HEK293T (cell line): ENCODE measurements around the gene GPR65.

Experiments used
- CTCF ChIA-PET: fragments of 350-600 bp; formaldehyde crosslinking; extraction: SDS; loops from one replicate; lab custom pipeline; 2021; ENCODE audit warnings: antibody characterized with exemption, inconsistent platforms; lab: Yijun Ruan, JAX
- POLR2A ChIA-PET: fragments of 350-600 bp; formaldehyde crosslinking; extraction: SDS; loops from one replicate; lab custom pipeline; 2020; ENCODE audit warnings: antibody characterized with exemption, inconsistent platforms; lab: Yijun Ruan, JAX
- DNase-seq: peaks from one replicate; pipeline ENCODE4 v3.0.0; 2012; ENCODE audit warnings: mixed read lengths; ENCODE audit errors: extremely low spot score
- ARNT ChIP-seq: fragments of 450-650 bp; IDR thresholded peaks from 2 replicates; pipeline ENCODE4 v1.6.1; 2017; ENCODE audit warnings: mild to moderate bottlenecking
- BHLHE40 ChIP-seq: fragments of 450-650 bp; IDR thresholded peaks from 2 replicates; pipeline ENCODE4 v1.6.1; 2016; ENCODE audit warnings: mild to moderate bottlenecking, moderate library complexity, borderline replicate concordance
- CTBP1 ChIP-seq: fragments of 450-650 bp; IDR thresholded peaks from 2 replicates; pipeline ENCODE4 v1.6.1; 2016; ENCODE audit warnings: borderline replicate concordance
- ELF4 ChIP-seq: fragments of 450-650 bp; IDR thresholded peaks from 2 replicates; pipeline ENCODE4 v1.6.1; 2017; ENCODE audit warnings: antibody characterized with exemption
- FOXA1 ChIP-seq: fragments of 450-650 bp; IDR thresholded peaks from 2 replicates; pipeline ENCODE4 v1.6.1; 2016; ENCODE audit warnings: mild to moderate bottlenecking
- FOXK2 ChIP-seq: fragments of 450-650 bp; IDR thresholded peaks from 2 replicates; pipeline ENCODE4 v1.6.1; 2016; ENCODE audit warnings: mild to moderate bottlenecking
- FOXM1 ChIP-seq: fragments of 450-650 bp; IDR thresholded peaks from 2 replicates; pipeline ENCODE4 v1.6.1; 2017; ENCODE audit warnings: mild to moderate bottlenecking, borderline replicate concordance
- HDGF ChIP-seq: fragments of 450-650 bp; IDR thresholded peaks from 2 replicates; pipeline ENCODE4 v1.6.1; 2017; ENCODE audit warnings: antibody characterized with exemption, borderline replicate concordance
- L3MBTL2 ChIP-seq: fragments of 450-650 bp; conservative IDR thresholded peaks from 2 replicates; pipeline ENCODE4 v1.6.1; 2016; ENCODE audit warnings: mild to moderate bottlenecking
- LEF1 ChIP-seq: fragments of 450-650 bp; IDR thresholded peaks from 2 replicates; pipeline ENCODE4 v1.6.1; 2017; ENCODE audit warnings: mild to moderate bottlenecking, borderline replicate concordance
- NFRKB ChIP-seq: fragments of 450-650 bp; IDR thresholded peaks from 2 replicates; pipeline ENCODE4 v1.6.1; 2016; ENCODE audit warnings: mild to moderate bottlenecking, moderate library complexity
- PKNOX1 ChIP-seq: fragments of 450-650 bp; IDR thresholded peaks from 2 replicates; pipeline ENCODE4 v1.6.1; 2016
- SP1 ChIP-seq: fragments of 450-650 bp; IDR thresholded peaks from 2 replicates; pipeline ENCODE4 v1.6.1; 2017
- SUZ12 ChIP-seq: fragments of 450-650 bp; IDR thresholded peaks from 2 replicates; pipeline ENCODE4 v1.6.1; 2016; ENCODE audit warnings: mild to moderate bottlenecking
- TARDBP ChIP-seq: fragments of 450-650 bp; IDR thresholded peaks from 2 replicates; pipeline ENCODE4 v1.6.1; 2016
- ZNF384 ChIP-seq: fragments of 450-650 bp; IDR thresholded peaks from 2 replicates; pipeline ENCODE4 v1.6.1; 2016

GPR65 gene

GRCh38 chr14:88009486-88009885, 4.6 kb downstream of the GPR65 start:
- ChIA-PET CTCF (no interaction called here), POLR2A (no interaction called here)
- no peak for DNase-seq
- TF ChIP-seq FOXM1: no peak
- no peak for TF ChIP-seq LEF1

- no peak for TF ChIP-seq LEF1
- TF ChIP-seq PKNOX1: no peak
- TF ChIP-seq L3MBTL2: no peak
- no peak for TF ChIP-seq FOXM1
- TF ChIP-seq SP1: no peak
- no peak for TF ChIP-seq FOXK2
- no peak for TF ChIP-seq ELF4
- no peak for TF ChIP-seq FOXA1
- no peak for TF ChIP-seq CTBP1
- no peak for TF ChIP-seq ARNT
- no peak for TF ChIP-seq NFRKB
- TF ChIP-seq BHLHE40: no peak
- no peak for TF ChIP-seq TARDBP
- TF ChIP-seq ZNF384: no peak
- no peak for TF ChIP-seq SUZ12
- ChIA-PET POLR2A (no interaction called here), CTCF (no interaction called here)
- DNase-seq: no peak
Observed at GRCh38 chr14:88010331-88010730, 5.4 kb downstream of the GPR65 start.

GRCh38 chr14:88012495-88012894, 7.6 kb downstream of the GPR65 start:
- POLR2A ChIA-PET: no interaction called here
- DNase-seq: no peak
- TF ChIP-seq LEF1: no peak
- no peak for TF ChIP-seq ELF4
- no peak for TF ChIP-seq PKNOX1
- no peak for TF ChIP-seq HDGF
- no peak for TF ChIP-seq BHLHE40
- TF ChIP-seq ZNF384: no peak
- TF ChIP-seq SUZ12: no peak
- no peak for TF ChIP-seq NFRKB
- no peak for TF ChIP-seq FOXM1
- TF ChIP-seq ARNT: no peak
- TF ChIP-seq CTBP1: no peak
- CTCF ChIA-PET: no interaction called here

GRCh38 chr14:88013750-88014349, 8.9 kb downstream of the GPR65 start:
- ChIA-PET CTCF (interaction anchor here (0.5 to 2.4 kb wide), 5 partner anchors 68 to 476 kb away, joined by 4 to 10 read pairs (median 7); no protein-coding TSS in a partner anchor), POLR2A (no interaction called here)
- DNase-seq: peak; percentile 60

GRCh38 chr14:88016768-88017167, 11.8 kb downstream of the GPR65 start:
- ChIA-PET CTCF (interaction anchor here (1.2 kb wide), 1 partner anchor 152 kb away, joined by 5 read pairs; no protein-coding TSS in a partner anchor), POLR2A (no interaction called here)
- TF ChIP-seq TARDBP: no peak
- TF ChIP-seq LEF1: no peak
- TF ChIP-seq ELF4: no peak
- no peak for TF ChIP-seq HDGF
- TF ChIP-seq ZNF384: no peak
- TF ChIP-seq NFRKB: no peak
- TF ChIP-seq FOXA1: no peak
- TF ChIP-seq L3MBTL2: no peak
- TF ChIP-seq FOXK2: no peak
- no peak for TF ChIP-seq BHLHE40
- no peak for TF ChIP-seq CTBP1
- TF ChIP-seq FOXM1: no peak
- no peak for TF ChIP-seq SP1
- no peak for TF ChIP-seq ARNT
- no peak for TF ChIP-seq PKNOX1
- TF ChIP-seq SUZ12: no peak
- DNase-seq: no peak

More at GRCh38 chr14:88013750-88014349, 8.9 kb downstream of the GPR65 start:
- TF ChIP-seq SP1 (no peak), HDGF (no peak), FOXM1 (no peak), ELF4 (no peak), FOXA1 (no peak), SUZ12 (no peak), PKNOX1 (no peak; the same call in 1 of the 2 replicates), ZNF384 (no peak), LEF1 (no peak)

GRCh38 chr14:88017535-88017934, 12.6 kb downstream of the GPR65 start:
- ChIA-PET CTCF (interaction anchor here (1.2 kb wide), 1 partner anchor 151 kb away, joined by 5 read pairs; no protein-coding TSS in a partner anchor), POLR2A (no interaction called here)
- TF ChIP-seq FOXK2 (no peak), LEF1 (no peak), ELF4 (no peak), FOXA1 (no peak), PKNOX1 (no peak), ZNF384 (no peak), TARDBP (no peak), HDGF (no peak), FOXM1 (no peak), CTBP1 (no peak), ARNT (no peak), SUZ12 (no peak)
- DNase-seq: no peak
